Ovary (tissue), 9 donors: Measurements from ENCODE around the gene GRIN1. TPM values are rescaled to one million over a fixed set of nuclear protein-coding genes. Genes with fewer than 3 reads are reported as not detected.

Source experiments
- DNase-seq, 5 donors: peaks; one replicate each; pipeline ENCODE4 v3.0.0-alpha.2; 2019 to 2020
- H3K27ac ChIP-seq, 2 donors: fragments of 200-600 bp; one replicate each; pipeline versions ENCODE4 v1.5.1 to v1.8.0; 2019 to 2022
- H3K27me3 ChIP-seq: fragments of 200-600 bp; one replicate; pipeline ENCODE4 v1.8.0; 2022
- H3K36me3 ChIP-seq: fragments of 200-600 bp; sonication (generic); one replicate; pipeline ENCODE4 v1.5.1; 2019
- H3K4me1 ChIP-seq: one replicate; pipeline ENCODE4 v1.8.1; 2013; ENCODE audit warnings: mild to moderate bottlenecking, moderate library complexity; ENCODE audit not compliant: insufficient read depth
- H3K4me3 ChIP-seq: fragments of 200-600 bp; sonication (generic); one replicate; pipeline ENCODE4 v1.5.1; 2017
- H3K9me3 ChIP-seq, 2 donors: fragments of 200-600 bp in 1 of 2; sonication (generic) in 1 of 2; one replicate each; pipeline versions ENCODE4 v1.5.1 to v1.8.1; 2013 to 2019; ENCODE audit warnings: mild to moderate bottlenecking in 1 of 2, moderate library complexity in 1 of 2
- EP300 ChIP-seq: sonication (generic); formaldehyde crosslinking; IDR thresholded peaks from one replicate; pipeline ENCODE4 v1.6.1; 2017; ENCODE audit warnings: antibody characterized with exemption
- POLR2A ChIP-seq: fragments of 450-650 bp; IDR thresholded peaks from one replicate; pipeline ENCODE4 v1.6.1; 2017; ENCODE audit warnings: antibody characterized with exemption, mild to moderate bottlenecking, moderate library complexity
- WGBS, 3 donors: extraction: QIAGEN DNeasy Blood & Tissue Kit in 1 of 3; methylation state at CpG; one replicate each; pipeline versions ENCODE4 v1.1.5 to v1.1.7; 2013 to 2017; 5-methylcytosine and 5-hydroxymethylcytosine counted together
- intact Hi-C, 4 donors: fragments of 100-400 bp; cut with DNase I; formaldehyde crosslinking; loops; one replicate each; pipeline versions ENCODE4 v1.11.0 to v1.15.1; 2022 to 2023
- polyA plus RNA-seq, 2 donors: library from polyadenylated mRNA; stranded (reverse); fragments of 200-250 nt in 1 of 2; fragments of 350-450 nt in 1 of 2; fragmentation: Illumina TruSeq in 1 of 2; extraction: RNeasy Lipid Tissue Mini Kit (QIAGEN cat#74804) in 1 of 2; gene quantifications; one replicate each; pipeline ENCODE4 v1.2.3, GENCODE V29; 2013 to 2014
- total RNA-seq, 7 donors: library from RNA; depleted of rRNA in 2 of 7; stranded (reverse); fragments of >200 nt in 2 of 7; fragmentation: NEBNext Ultra II Directional in 3 of 7; extraction: Animal tissue kit (Norgen Biotek cat#: 25700) in 3 of 7; gene quantifications; one replicate each; pipeline versions ENCODE4 v1.1.0 to v1.2.4, GENCODE V29; 2016 to 2023
- TF ChIP-seq, protein P1 (sequence below), 3 donors: fragments of 450-650 bp in 2 of 3; fragments of 200-600 bp in 1 of 3; IDR thresholded peaks; one replicate each; pipeline versions ENCODE4 v1.5.1 to v1.8.0; 2016 to 2022; ENCODE audit warnings: antibody characterized with exemption in 3 of 3, mild to moderate bottlenecking in 1 of 3
- donor health status: DM: no; HTN: no; CAD: no; lungs with moderate emphysema.
- donor health status: DM: no; HTN: no; CAD: no.
- donor health status: Bipolar disorder and iron deficiency.
- donor health status: DM: yes; HTN: yes; CAD: no.
- donor health status: DM: no; HTN: no; CAD: no.
- donor health status: DM: yes; HTN: yes; CAD: no.

Gene GRIN1
- total and polyA plus RNA-seq, 9 donors = 0.15 TPM; not detected in 8

DNA sequence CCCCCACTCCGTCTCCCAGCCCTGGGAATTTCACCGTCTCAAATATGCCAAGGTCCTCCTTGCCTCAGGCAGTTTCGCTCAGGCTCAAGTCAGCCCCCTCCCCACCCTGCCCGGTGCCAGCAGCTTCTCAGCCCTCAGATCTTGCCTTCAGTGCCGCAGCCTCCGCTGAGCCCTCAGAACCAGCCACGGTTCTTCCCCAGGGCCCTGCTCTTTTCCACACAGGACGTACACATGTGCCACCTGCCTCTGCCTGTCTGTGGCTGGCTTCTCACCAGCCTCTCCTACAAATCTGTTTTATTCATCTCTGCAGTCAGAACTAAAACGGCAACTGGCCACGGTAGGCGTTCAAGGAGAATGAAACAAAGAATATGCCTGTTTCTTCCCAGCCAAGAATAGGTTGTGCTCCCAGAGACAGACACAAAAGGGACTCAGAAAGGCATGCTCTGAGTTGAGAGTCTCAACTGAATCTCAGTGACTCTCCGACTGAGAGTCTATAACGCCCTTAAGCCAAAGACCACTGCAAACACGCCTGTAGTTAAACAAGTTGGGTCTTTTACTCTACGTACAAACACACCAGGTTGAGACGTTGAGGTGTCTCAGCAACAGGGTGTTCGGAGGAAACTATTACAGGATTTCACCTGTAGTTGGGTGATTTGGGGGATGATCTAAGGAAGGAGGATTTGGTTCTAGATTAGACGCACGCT lies 10.6 kb upstream of the GRIN1 start:
- Histone ChIP-seq H3K4me1 (peaks cover 12% of the 10 kb centered on the region), H3K27ac (no peak overlapping the region), H3K4me3 (no peak overlapping the region), H3K36me3 (no peaks in the 10 kb centered on the region), H3K9me3 (peaks cover 0 to 6% of the 10 kb centered on the region in 2 donors), H3K27me3 (no peaks in the 10 kb centered on the region)
- WGBS, 3 donors = 66 to 80% (median 68%) methylated on average over 19 of the region's 19 CpGs
- DNase-seq = no peak
- intact Hi-C loops = loop anchor here in 1 of 4 donors (5.0 kb wide), 1 partner anchor 99 kb away; the partner anchor contains the start of genes CYSRT1 and RNF224
- TF ChIP-seq POLR2A = no peak
- TF ChIP-seq, protein P1, sequence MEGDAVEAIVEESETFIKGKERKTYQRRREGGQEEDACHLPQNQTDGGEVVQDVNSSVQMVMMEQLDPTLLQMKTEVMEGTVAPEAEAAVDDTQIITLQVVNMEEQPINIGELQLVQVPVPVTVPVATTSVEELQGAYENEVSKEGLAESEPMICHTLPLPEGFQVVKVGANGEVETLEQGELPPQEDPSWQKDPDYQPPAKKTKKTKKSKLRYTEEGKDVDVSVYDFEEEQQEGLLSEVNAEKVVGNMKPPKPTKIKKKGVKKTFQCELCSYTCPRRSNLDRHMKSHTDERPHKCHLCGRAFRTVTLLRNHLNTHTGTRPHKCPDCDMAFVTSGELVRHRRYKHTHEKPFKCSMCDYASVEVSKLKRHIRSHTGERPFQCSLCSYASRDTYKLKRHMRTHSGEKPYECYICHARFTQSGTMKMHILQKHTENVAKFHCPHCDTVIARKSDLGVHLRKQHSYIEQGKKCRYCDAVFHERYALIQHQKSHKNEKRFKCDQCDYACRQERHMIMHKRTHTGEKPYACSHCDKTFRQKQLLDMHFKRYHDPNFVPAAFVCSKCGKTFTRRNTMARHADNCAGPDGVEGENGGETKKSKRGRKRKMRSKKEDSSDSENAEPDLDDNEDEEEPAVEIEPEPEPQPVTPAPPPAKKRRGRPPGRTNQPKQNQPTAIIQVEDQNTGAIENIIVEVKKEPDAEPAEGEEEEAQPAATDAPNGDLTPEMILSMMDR (IDR thresholded peaks at IDR 0.05) = no peak
- no peak for TF ChIP-seq EP300

DNA sequence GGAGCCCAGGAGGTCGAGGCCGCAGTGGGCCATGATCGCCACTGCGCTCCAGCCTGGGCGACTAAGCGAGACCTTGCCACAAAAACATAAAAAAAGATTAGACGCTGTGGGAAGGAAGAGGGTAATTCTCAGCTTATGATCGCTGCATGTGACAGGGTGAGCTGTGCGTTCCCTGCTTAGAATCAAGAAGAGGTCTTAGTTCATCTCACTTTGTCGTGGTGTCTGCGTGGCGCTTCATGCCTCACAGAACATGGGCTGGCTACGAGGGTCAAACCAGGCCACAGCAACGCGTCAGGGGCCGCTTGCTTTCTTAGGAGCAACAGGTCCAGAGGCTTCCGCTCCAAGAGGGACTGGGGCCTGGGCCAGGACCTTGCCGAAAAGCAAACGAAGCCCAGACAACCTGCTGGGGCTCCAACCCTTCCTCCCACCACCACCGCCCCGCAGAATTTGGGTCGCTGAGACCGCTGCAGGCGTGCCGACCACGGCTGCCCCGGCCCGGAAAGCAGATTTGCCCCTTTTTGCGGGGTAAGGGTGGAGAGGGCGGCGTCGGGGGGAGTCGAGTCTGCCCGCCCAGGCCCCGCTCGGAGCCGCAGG lies 10.0 kb upstream of the GRIN1 start:
- TF ChIP-seq POLR2A (no peak), EP300 (no peak)
- TF ChIP-seq, protein P1 (IDR thresholded peaks at IDR 0.05) = no peak
- Histone ChIP-seq H3K27ac (peak overlapping the region in 1 of 2 donors; percentile 31), H3K27me3 (no peaks in the 10 kb centered on the region), H3K36me3 (no peaks in the 10 kb centered on the region), H3K4me1 (peaks cover 12% of the 10 kb centered on the region), H3K4me3 (peak overlapping the region; percentile 65), H3K9me3 (peaks cover 0 to 6% of the 10 kb centered on the region in 2 donors)
- intact Hi-C loops = loop anchor here in 1 of 4 donors (5.0 kb wide), 1 partner anchor 98 kb away; the partner anchor contains the start of genes CYSRT1 and RNF224
- DNase-seq = no peak
- 15 to 28% (median 25%) methylated on average over 26 to 37 of the region's 37 CpGs for WGBS, 3 donors

DNA sequence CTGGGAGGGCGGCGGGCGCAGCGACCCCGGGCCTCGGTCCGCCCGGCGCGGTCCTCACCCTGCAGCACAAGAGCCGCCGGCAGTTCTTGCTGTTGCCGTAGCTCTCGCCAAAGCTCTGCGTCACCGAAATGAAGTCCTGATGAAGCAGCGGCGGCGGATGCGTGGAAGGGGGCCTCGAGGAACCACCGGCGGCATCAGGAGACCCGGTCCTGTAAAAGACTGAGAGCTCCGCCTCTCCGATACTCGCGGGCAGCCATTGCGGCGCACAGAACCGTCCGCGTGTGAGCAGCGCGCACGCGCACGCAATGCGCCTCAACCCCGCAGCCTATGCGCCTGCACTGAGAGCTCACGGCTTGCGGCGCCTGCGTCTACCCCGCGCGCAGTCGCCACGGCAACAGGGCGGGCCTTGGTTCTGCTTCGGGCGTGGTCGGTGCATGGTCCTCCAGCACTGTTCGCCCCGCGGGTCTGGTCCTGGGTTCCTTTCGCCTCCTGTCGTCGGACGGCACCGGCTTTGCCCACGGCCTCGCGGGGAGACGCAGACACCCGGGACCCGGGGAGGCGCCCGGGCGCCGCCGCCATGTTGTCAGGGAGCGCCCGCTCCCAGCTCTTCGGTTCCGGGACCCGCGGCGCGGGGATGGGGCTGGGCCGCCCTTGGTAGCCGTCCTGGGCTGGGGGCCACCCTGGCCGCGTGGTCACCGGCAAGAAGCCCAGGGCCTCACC lies 9.3 kb upstream of the GRIN1 start:
- Histone ChIP-seq H3K36me3 (no peaks in the 10 kb centered on the region), H3K27me3 (no peaks in the 10 kb centered on the region), H3K27ac (peak overlapping the region in 1 of 2 donors; percentile 31), H3K4me1 (peaks cover 12% of the 10 kb centered on the region), H3K9me3 (peaks cover 0 to 6% of the 10 kb centered on the region in 2 donors), H3K4me3 (peak overlapping the region; percentile 65)
- 0 to 1% (median 1%) methylated on average over 81 to 86 of the region's 86 CpGs for WGBS, 3 donors
- DNase-seq = peak; percentile 64 to 88 (median 75)
- TF ChIP-seq POLR2A = no peak
- TF ChIP-seq EP300 = no peak
- TF ChIP-seq, protein P1 (IDR thresholded peaks at IDR 0.05) = no peak
- intact Hi-C loops = loop anchor here in 1 of 4 donors (5.0 kb wide), 1 partner anchor 98 kb away; the partner anchor contains the start of genes CYSRT1 and RNF224

DNA sequence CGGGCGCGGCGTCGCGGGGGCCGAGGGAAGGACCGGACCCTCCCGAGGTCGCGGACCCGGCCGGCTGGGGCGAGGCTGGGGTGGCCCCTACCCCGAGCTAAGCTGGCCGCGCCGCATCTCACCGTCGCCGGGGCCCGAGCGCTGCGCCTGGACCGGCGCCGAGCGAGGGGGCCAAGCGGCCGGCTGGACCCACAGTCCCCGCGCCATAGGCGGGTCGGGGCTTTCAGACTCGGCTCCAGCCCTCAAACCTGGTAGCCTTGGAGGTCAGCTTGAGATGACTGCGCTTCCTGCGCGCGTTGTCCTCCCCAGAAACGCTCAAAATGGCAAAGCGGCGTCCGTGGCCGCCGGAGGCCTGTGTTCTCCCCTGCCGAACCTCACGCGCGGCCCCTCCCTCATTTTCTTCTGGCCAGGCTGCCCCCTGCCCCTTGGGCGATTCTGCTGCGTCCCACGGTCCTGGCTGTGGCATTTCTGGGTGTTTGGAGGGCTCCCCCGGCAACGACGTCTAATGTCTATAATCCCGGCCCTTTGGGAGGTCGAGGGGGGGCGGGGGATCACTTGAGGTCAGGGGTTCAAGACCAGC lies 8.7 kb upstream of the GRIN1 start:
- no peak for DNase-seq
- H3K4me3 ChIP-seq = peak overlapping the region; percentile 65
- WGBS, 3 donors = 5 to 7% (median 6%) methylated on average over 46 to 58 of the region's 58 CpGs
- intact Hi-C loops = no loop called here
- H3K27ac ChIP-seq = no peak overlapping the region
- H3K27me3 ChIP-seq = no peaks in the 10 kb centered on the region
- no peaks in the 10 kb centered on the region for H3K36me3 ChIP-seq
- peaks cover 12% of the 10 kb centered on the region for H3K4me1 ChIP-seq
- H3K9me3 ChIP-seq = peaks cover 0 to 6% of the 10 kb centered on the region in 2 donors
- TF ChIP-seq, protein P1 (IDR thresholded peaks at IDR 0.05) = no peak
- TF ChIP-seq EP300 (no peak), POLR2A (no peak)
